ENCODE data around the gene TJP3. TPM values are rescaled to one million over a fixed set of nuclear protein-coding genes. Genes with fewer than 3 reads are reported as not detected.

The TJP3 gene
- total and polyA plus RNA-seq, 10 of the 15 experiments (the other 5 are each of a cell fraction or from before 2014, with no cell fraction given) = 0.04 to 1.2 (median 0.29) TPM; not detected in 6

DNA sequence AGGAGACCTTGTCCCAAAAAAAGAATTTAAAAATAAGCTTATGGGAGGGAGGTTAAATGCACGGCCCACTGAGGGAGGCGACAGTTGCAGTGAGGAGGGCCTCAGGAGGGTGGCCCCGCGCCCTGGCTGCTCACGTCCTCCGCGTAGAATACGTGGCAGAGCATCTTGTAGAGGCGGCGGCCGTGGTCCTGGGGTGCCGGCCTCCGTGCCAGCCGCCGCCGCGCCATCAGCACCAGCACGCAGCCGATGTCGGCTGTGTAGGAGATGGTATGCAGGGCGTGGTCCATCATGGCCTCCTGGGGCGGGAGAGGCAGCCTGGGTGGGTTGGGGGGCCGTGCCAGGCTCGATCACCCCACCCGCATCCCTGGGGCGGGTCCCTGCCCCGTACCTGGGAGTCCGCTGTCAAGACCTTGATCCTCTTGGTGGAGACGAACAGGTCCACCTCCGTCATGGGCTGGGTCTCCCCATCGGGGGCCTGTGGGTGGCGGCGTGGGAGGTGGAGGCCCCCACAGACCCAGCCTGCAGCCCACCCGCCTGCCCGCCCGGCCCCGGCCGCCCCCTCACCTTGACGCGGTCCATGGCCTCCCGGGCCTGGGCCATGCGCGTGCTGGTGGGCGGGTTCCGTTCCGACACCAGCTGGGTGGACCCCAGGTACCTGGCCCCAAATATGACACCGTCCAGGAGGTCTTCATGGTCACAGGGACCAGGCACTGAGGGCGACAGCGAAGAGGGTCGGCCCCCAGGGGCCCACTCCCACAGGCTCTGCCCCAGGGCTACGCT, 45.6 kb downstream of the TJP3 start:
- H3K36me3 ChIP-seq (ENCODE audit: control insufficient read depth in 2 of 2, insufficient read depth in 2 of 2, low read length in 1 of 2) = peaks cover 0 to 5% of the 10 kb centered on the region in 2 experiments; a peak in 1 of 4 replicates
- ChIA-PET SMC1A (ENCODE audit: uncharacterized antibody, unreplicated experiment) (no interaction called here), CTCF (interaction anchor here (0.8 kb wide), 1 partner anchor 8 kb away, joined by 3 read pairs; the partner anchor contains the start of gene APBA3), RAD21 (ENCODE audit: unreplicated experiment) (no interaction called here), POLR2A (no interaction called here)
- ATAC-seq (no peak), FAIRE-seq (no peak), DNase-seq (ENCODE audit: low read depth, low spot score) (no peak)
- H3K9me3 ChIP-seq (replicated peaks; ENCODE audit: control insufficient read depth, insufficient read depth, low read length) = no peaks in the 10 kb centered on the region
- H3K27ac ChIP-seq (ENCODE audit: control insufficient read depth, insufficient read depth) = no peak overlapping the region
- H3K4me1 ChIP-seq (ENCODE audit: control insufficient read depth, insufficient read depth, low read length) = no peaks in the 10 kb centered on the region
- no peak overlapping the region for H2AFZ ChIP-seq (ENCODE audit: control insufficient read depth, low read depth, low read length)
- H3K4me3 ChIP-seq = no peak overlapping the region
- intact Hi-C loops (cut with micrococcal nuclease; ENCODE audit: unreplicated experiment) (no loop called here), in situ Hi-C loops (cut with MboI) (no loop called here)
- 90% methylated on average over 41 of the region's 51 CpGs for WGBS (ENCODE audit: insufficient coverage, insufficient replicate concordance, low lambda C conversion rate, missing lambda C conversion rate)
- H3K27me3 ChIP-seq (replicated peaks in 1 of 2; ENCODE audit: control insufficient read depth in 2 of 2, insufficient read depth in 2 of 2, low read length in 1 of 2) = no peaks in the 10 kb centered on the region
- H4K20me1 ChIP-seq (ENCODE audit: control insufficient read depth, insufficient read depth) = no peaks in the 10 kb centered on the region
- H3K4me2 ChIP-seq (ENCODE audit: control insufficient read depth, insufficient read depth) = no peak overlapping the region
- no TSS peak for BruUV-seq (replicated peaks)
- no peak overlapping the region for H3K9ac ChIP-seq (ENCODE audit: control insufficient read depth, insufficient read depth, low read length)
- no peaks in the 10 kb centered on the region for H3K79me2 ChIP-seq (ENCODE audit: control insufficient read depth, insufficient read depth, low read length)
- no peak for TF ChIP-seq SIX5 (IDR thresholded peaks at IDR 0.05; ENCODE audit: low read depth, low read length, severe bottlenecking)
- no peak for TF ChIP-seq EP300 (IDR thresholded peaks at IDR 0.05; ENCODE audit: borderline replicate concordance in 1 of 2, control insufficient read depth in 1 of 2, low read depth in 2 of 2, low read length in 2 of 2)
- TF ChIP-seq NFYA (IDR thresholded peaks at IDR 0.05; ENCODE audit: borderline replicate concordance, low read depth, low read length) = no peak
- TF ChIP-seq, protein P1, sequence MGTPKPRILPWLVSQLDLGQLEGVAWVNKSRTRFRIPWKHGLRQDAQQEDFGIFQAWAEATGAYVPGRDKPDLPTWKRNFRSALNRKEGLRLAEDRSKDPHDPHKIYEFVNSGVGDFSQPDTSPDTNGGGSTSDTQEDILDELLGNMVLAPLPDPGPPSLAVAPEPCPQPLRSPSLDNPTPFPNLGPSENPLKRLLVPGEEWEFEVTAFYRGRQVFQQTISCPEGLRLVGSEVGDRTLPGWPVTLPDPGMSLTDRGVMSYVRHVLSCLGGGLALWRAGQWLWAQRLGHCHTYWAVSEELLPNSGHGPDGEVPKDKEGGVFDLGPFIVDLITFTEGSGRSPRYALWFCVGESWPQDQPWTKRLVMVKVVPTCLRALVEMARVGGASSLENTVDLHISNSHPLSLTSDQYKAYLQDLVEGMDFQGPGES (IDR thresholded peaks at IDR 0.05) = no peak
- TF ChIP-seq SMAD1 (IDR thresholded peaks at IDR 0.05; ENCODE audit: low read depth, partially characterized antibody) = no peak
- TF ChIP-seq, protein P2, sequence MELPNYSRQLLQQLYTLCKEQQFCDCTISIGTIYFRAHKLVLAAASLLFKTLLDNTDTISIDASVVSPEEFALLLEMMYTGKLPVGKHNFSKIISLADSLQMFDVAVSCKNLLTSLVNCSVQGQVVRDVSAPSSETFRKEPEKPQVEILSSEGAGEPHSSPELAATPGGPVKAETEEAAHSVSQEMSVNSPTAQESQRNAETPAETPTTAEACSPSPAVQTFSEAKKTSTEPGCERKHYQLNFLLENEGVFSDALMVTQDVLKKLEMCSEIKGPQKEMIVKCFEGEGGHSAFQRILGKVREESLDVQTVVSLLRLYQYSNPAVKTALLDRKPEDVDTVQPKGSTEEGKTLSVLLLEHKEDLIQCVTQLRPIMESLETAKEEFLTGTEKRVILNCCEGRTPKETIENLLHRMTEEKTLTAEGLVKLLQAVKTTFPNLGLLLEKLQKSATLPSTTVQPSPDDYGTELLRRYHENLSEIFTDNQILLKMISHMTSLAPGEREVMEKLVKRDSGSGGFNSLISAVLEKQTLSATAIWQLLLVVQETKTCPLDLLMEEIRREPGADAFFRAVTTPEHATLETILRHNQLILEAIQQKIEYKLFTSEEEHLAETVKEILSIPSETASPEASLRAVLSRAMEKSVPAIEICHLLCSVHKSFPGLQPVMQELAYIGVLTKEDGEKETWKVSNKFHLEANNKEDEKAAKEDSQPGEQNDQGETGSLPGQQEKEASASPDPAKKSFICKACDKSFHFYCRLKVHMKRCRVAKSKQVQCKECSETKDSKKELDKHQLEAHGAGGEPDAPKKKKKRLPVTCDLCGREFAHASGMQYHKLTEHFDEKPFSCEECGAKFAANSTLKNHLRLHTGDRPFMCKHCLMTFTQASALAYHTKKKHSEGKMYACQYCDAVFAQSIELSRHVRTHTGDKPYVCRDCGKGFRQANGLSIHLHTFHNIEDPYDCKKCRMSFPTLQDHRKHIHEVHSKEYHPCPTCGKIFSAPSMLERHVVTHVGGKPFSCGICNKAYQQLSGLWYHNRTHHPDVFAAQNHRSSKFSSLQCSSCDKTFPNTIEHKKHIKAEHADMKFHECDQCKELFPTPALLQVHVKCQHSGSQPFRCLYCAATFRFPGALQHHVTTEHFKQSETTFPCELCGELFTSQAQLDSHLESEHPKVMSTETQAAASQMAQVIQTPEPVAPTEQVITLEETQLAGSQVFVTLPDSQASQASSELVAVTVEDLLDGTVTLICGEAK (IDR thresholded peaks at IDR 0.05; ENCODE audit: borderline replicate concordance) = no peak
- TF ChIP-seq PML (IDR thresholded peaks at IDR 0.05; ENCODE audit: low read length) = no peak
- TF ChIP-seq POU2F2 (IDR thresholded peaks at IDR 0.05; ENCODE audit: borderline replicate concordance, low read depth, low read length) = no peak
- no peak for TF ChIP-seq RFX5 (IDR thresholded peaks at IDR 0.05; ENCODE audit: low read depth, low read length)
- TF ChIP-seq, protein P3, sequence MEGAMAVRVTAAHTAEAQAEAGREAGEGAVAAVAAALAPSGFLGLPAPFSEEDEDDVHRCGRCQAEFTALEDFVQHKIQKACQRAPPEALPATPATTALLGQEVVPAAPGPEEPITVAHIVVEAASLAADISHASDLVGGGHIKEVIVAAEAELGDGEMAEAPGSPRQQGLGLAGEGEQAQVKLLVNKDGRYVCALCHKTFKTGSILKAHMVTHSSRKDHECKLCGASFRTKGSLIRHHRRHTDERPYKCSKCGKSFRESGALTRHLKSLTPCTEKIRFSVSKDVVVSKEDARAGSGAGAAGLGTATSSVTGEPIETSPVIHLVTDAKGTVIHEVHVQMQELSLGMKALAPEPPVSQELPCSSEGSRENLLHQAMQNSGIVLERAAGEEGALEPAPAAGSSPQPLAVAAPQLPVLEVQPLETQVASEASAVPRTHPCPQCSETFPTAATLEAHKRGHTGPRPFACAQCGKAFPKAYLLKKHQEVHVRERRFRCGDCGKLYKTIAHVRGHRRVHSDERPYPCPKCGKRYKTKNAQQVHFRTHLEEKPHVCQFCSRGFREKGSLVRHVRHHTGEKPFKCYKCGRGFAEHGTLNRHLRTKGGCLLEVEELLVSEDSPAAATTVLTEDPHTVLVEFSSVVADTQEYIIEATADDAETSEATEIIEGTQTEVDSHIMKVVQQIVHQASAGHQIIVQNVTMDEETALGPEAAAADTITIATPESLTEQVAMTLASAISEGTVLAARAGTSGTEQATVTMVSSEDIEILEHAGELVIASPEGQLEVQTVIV (IDR thresholded peaks at IDR 0.05; ENCODE audit: borderline replicate concordance, partially characterized antibody) = no peak
- TF ChIP-seq NFYB (IDR thresholded peaks at IDR 0.05; ENCODE audit: insufficient read depth, low read depth, low read length) = no peak
- no peak for TF ChIP-seq ZBED1 (IDR thresholded peaks at IDR 0.05; ENCODE audit: borderline replicate concordance)

Data from GM12878 (cell line).